ENCODE measurements around the gene ERBB4. TPM values are rescaled to one million over a fixed set of nuclear protein-coding genes. Genes with fewer than 3 reads are reported as not detected.
"Not testable (repeated sequence)": the region's sequence is repeated elsewhere in the genome, so short reads cannot be mapped to it uniquely, and the experiment has no call there.

Gene ERBB4
- total RNA-seq, 1 donor from 2014 or later: 22.6 TPM

DNA sequence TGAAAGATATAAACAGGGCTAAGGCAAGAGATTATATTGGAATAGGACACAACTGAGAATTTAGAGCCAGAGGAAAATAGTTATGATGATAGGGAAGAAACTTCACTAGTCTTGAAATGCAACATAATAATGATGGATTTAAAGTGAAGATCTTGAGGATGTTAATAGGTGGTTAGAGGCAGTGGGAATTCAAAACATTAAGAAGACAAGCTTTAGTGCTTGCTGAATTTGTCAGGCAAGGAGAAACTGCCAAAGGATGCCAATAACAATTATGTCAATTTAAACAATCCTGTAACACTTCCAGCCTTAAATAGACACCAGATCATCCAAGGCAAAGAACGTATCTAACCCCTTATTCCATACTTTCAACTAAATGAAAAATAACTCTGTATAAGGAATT is 330.1 kb downstream of the ERBB4 start:
- DNase-seq (no peak), ATAC-seq (no peak)
- Histone ChIP-seq H3K27me3 (no peaks in the 10 kb centered on the region), H3K4me1 (no peaks in the 10 kb centered on the region), H3K27ac (no peak overlapping the region), H3K9me3 (no peaks in the 10 kb centered on the region), H3K4me3 (no peak overlapping the region), H3K36me3 (no peaks in the 10 kb centered on the region)
- intact Hi-C loops (cut with DNase I): no loop called here
- TF ChIP-seq, protein P1, sequence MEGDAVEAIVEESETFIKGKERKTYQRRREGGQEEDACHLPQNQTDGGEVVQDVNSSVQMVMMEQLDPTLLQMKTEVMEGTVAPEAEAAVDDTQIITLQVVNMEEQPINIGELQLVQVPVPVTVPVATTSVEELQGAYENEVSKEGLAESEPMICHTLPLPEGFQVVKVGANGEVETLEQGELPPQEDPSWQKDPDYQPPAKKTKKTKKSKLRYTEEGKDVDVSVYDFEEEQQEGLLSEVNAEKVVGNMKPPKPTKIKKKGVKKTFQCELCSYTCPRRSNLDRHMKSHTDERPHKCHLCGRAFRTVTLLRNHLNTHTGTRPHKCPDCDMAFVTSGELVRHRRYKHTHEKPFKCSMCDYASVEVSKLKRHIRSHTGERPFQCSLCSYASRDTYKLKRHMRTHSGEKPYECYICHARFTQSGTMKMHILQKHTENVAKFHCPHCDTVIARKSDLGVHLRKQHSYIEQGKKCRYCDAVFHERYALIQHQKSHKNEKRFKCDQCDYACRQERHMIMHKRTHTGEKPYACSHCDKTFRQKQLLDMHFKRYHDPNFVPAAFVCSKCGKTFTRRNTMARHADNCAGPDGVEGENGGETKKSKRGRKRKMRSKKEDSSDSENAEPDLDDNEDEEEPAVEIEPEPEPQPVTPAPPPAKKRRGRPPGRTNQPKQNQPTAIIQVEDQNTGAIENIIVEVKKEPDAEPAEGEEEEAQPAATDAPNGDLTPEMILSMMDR (IDR thresholded peaks at IDR 0.05): no peak

DNA sequence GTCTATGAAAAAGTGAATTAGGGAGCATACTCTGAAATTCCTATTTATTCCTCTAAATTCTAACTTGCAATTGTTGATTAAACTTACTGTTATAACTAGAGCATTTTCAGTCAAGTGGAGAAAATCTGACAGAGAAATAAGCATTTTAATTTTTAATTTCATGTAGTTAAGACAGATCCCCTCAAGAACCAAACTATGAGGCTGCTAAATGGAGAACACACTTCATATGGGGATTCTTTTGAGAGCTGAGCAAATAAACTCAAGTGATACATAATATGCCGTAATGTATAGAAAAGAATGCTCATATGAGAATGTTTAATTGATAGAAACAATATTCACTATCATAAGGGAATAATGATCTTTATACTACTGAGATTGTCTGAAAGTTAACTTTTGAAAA is 340.8 kb downstream of the ERBB4 start:
- no peak for DNase-seq
- ATAC-seq: no peak
- Histone ChIP-seq H3K27me3 (no peaks in the 10 kb centered on the region), H3K4me3 (no peak overlapping the region), H3K36me3 (no peaks in the 10 kb centered on the region), H3K27ac (no peak overlapping the region), H3K9me3 (no peaks in the 10 kb centered on the region), H3K4me1 (no peaks in the 10 kb centered on the region)
- TF ChIP-seq, protein P1 (IDR thresholded peaks at IDR 0.05): no peak
- intact Hi-C loops (cut with DNase I): no loop called here

DNA sequence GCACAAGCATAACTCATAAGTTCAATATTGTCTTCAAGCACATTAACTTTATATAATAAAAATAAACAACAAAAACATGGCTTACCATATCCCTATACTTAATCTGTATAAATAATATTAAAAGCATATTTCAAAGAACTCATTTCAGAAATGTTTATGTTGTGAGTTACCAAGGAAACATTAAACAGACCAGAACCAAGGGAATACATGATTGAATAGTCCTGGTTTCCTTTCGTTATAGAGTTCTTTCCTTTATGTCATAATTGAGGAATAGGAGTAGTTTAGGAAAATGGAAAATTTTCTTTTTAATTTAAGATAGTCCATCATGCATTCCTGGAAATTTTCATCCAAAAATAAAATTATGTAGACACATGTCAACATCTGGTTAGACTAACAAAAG is 343.0 kb downstream of the ERBB4 start:
- Histone ChIP-seq H3K36me3 (no peaks in the 10 kb centered on the region), H3K27ac (no peak overlapping the region), H3K4me1 (no peaks in the 10 kb centered on the region), H3K4me3 (no peak overlapping the region), H3K27me3 (no peaks in the 10 kb centered on the region), H3K9me3 (no peaks in the 10 kb centered on the region)
- DNase-seq: no peak
- no peak for ATAC-seq
- intact Hi-C loops (cut with DNase I): no loop called here
- TF ChIP-seq, protein P1 (IDR thresholded peaks at IDR 0.05): no peak

DNA sequence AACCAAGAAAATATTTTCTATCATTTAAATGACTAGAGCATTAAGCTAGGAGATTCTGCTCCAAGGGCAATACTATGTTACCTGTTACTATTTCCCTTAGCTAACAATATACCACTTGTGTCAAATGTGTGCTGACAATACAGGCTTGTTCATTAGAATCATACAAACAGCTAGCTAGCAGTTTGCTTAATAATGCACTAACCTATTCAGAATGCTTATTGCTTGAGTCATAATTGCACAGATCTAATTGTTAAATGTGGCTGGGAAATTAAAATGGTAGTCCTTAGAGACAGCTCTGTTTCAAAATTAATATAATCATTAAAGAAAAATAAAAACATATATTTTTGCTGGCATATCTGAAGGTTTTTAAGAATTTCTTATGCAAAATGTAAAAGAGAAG is 344.2 kb downstream of the ERBB4 start:
- H3K36me3 ChIP-seq: no peaks in the 10 kb centered on the region
- TF ChIP-seq, protein P1 (IDR thresholded peaks at IDR 0.05): no peak
- no peak for ATAC-seq
- no peaks in the 10 kb centered on the region for H3K27me3 ChIP-seq
- H3K4me1 ChIP-seq: no peaks in the 10 kb centered on the region
- DNase-seq: no peak
- intact Hi-C loops (cut with DNase I): no loop called here
- no peaks in the 10 kb centered on the region for H3K9me3 ChIP-seq
- no peak overlapping the region for H3K4me3 ChIP-seq
- no peak overlapping the region for H3K27ac ChIP-seq

DNA sequence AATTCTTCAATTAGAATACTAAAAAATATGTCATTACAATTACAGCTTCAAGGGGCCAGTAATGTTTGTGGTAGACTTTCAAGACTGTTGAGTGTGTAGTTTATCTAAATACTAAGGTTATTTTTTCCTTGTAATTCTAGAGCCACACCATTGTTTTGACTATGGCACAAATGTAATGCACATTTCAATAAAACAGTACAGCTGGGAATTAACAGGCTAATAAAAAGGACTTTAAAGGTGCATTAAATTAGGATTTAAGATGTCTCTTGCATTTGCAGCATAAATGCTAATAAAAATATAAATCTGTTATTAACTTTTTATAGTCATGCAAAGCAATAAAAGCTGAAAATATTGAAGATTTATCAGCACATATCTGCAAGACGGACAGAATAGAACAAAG is 344.8 kb downstream of the ERBB4 start:
- Histone ChIP-seq H3K27me3 (no peaks in the 10 kb centered on the region), H3K27ac (no peak overlapping the region), H3K4me3 (no peak overlapping the region), H3K4me1 (no peaks in the 10 kb centered on the region), H3K9me3 (no peaks in the 10 kb centered on the region), H3K36me3 (no peaks in the 10 kb centered on the region)
- DNase-seq (no peak), ATAC-seq (no peak)
- TF ChIP-seq, protein P1 (IDR thresholded peaks at IDR 0.05): no peak
- intact Hi-C loops (cut with DNase I): no loop called here

DNA sequence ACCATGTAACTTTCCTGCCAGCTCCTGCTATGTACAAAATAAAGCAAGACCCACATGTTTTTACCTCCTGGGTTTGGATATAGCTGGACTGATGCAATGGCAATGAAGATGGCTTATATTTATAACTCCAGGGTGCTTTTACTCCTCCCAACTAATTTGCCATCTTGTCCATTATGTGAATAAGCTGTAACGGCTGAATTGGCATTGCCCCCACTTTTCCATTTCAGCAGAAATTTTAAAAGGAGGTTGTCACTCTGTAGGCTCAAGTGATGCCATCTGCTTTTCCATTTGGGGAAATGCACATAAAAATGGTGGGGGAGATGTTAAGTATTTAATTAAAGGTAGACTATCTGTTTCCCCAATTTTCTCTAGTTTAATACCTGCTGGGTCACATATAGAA is 345.5 kb downstream of the ERBB4 start:
- Histone ChIP-seq H3K36me3 (no peaks in the 10 kb centered on the region), H3K4me1 (no peaks in the 10 kb centered on the region), H3K4me3 (no peak overlapping the region), H3K27me3 (no peaks in the 10 kb centered on the region), H3K9me3 (no peaks in the 10 kb centered on the region), H3K27ac (no peak overlapping the region)
- intact Hi-C loops (cut with DNase I): no loop called here
- TF ChIP-seq, protein P1 (IDR thresholded peaks at IDR 0.05): no peak
- no peak for DNase-seq
- no peak for ATAC-seq

DNA sequence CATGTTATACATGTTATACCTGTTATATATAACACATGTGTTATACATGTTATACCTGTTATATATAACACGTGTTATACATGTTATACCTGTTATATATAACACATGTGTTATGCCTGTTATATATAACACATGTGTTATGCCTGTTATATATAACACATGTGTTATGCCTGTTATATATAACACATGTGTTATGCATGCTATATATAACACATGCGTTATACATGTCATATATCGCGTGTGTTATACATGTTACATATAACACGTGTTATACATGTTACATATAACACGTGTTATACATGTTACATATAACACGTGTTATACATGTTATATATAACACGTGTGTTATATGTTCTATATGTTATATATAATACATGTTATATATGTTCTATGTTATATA is 347.2 kb downstream of the ERBB4 start:
- H3K27ac ChIP-seq; H3K4me1 ChIP-seq; intact Hi-C loops (cut with DNase I); H3K4me3 ChIP-seq; H3K27me3 ChIP-seq; DNase-seq; H3K9me3 ChIP-seq; ATAC-seq; H3K36me3 ChIP-seq: not testable (repeated sequence)

All from upper lobe of right lung (tissue), 1 donor.